Chondrocyte (in vitro differentiated cells): Measurements from ENCODE around the gene BBIP1. TPM values are rescaled to one million over a fixed set of nuclear protein-coding genes. Genes with fewer than 3 reads are reported as not detected.

ENCODE experiments used
- DNase-seq: peaks from one replicate; pipeline ENCODE4 v3.0.0; 2021; ENCODE audit warnings: mixed read lengths, low spot score
- H3K27ac Mint-ChIP-seq: one replicate; pipeline ENCODE4 v1.8.0; 2021; ENCODE audit warnings: mild to moderate bottlenecking, moderate library complexity, mixed read lengths; ENCODE audit not compliant: unreplicated experiment
- H3K27me3 Mint-ChIP-seq: 2 replicates; pipeline ENCODE4 v1.8.0; 2021; ENCODE audit warnings: low read depth, mixed read lengths
- H3K36me3 Mint-ChIP-seq: 2 replicates; pipeline ENCODE4 v1.8.0; 2021; ENCODE audit warnings: low read depth, mixed read lengths
- H3K4me1 Mint-ChIP-seq: 2 replicates; pipeline ENCODE4 v1.8.0; 2021; ENCODE audit warnings: low read depth, mild to moderate bottlenecking, mixed read lengths
- H3K4me3 Mint-ChIP-seq: one replicate; pipeline ENCODE4 v1.8.0; 2021; ENCODE audit warnings: mild to moderate bottlenecking, moderate library complexity, mixed read lengths; ENCODE audit not compliant: unreplicated experiment
- H3K9me3 Mint-ChIP-seq: 2 replicates; pipeline ENCODE4 v1.8.0; 2021; ENCODE audit warnings: low read depth, mixed read lengths
- CTCF ChIP-seq: fragments of 200-600 bp; sonication (generic); IDR thresholded peaks from 2 replicates; pipeline ENCODE4 v1.5.0; 2021; ENCODE audit warnings: antibody characterized with exemption, mild to moderate bottlenecking, moderate library complexity
- total RNA-seq: library from RNA; stranded (reverse); gene quantifications from 3 replicates; pipeline ENCODE4 v1.2.1, GENCODE V29; 2021

BBIP1 gene
- total RNA-seq, 1 donor from 2014 or later, result 22.2 TPM

- Mint-ChIP-seq H3K9me3 (no peaks in the 10 kb centered on the region), H3K27ac (no peak overlapping the region), H3K4me1 (peaks cover 46% of the 10 kb centered on the region), H3K4me3 (no peak overlapping the region), H3K36me3 (no peaks in the 10 kb centered on the region), H3K27me3 (no peaks in the 10 kb centered on the region)
- no peak for TF ChIP-seq CTCF
- no peak for DNase-seq
Measured at GRCh38 chr10:110861930-110862649, 56.9 kb downstream of the BBIP1 start.

DNA sequence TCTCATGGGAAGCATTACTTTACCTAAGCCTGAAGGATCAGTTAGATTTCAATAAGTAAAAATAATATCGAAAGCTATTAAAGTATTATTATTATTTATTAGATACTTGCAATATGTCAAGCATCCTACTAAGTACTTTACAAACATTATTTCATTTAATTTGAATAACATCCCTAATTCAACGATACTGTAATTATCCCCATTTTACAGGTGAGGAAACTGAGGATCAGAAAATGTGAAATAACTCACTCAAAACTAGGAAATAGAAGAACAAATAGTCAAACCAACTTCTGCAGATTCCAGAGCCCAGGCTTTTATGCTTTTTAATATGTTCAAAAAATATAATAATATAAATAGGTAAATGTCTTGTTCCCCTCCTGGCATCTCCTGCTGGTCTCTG is 57.5 kb downstream of the BBIP1 start:
- no peaks in the 10 kb centered on the region for H3K27me3 Mint-ChIP-seq
- TF ChIP-seq CTCF, result no peak
- H3K9me3 Mint-ChIP-seq, result no peaks in the 10 kb centered on the region
- peaks cover 43% of the 10 kb centered on the region for H3K4me1 Mint-ChIP-seq
- no peak overlapping the region for H3K27ac Mint-ChIP-seq
- H3K4me3 Mint-ChIP-seq, result no peak overlapping the region
- DNase-seq, result no peak
- no peaks in the 10 kb centered on the region for H3K36me3 Mint-ChIP-seq

DNA sequence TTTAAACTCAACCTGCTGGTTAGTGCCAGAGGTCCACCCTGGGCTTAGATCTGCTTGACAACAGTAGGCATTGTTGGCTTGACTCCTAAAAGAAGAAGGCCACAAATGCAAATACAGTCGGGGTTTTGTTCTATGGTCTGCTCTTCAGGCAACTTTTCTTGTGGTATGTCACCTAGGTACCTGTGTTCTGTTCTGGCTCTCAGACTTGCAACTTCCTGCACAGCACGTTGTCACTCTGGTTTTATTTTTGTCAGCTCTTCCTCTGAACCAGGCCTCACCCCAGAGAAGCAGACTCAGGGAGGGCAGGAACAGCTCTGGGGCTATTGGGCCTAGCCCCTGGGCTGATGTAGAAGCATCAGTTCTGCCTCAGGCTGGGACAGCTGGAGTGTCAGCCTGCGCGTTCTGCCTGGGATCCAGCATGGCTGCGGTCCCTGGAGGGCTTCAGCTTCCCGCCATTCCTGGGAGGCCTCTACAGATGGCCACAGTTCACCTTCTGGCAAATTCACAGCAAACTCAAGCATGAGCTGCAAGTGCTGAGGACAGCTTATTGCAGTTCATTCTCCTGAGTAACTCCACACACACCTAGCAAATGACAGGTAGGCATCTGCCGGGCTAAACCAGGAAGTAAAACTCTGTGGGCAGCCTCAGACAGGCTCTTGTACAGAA is 58.3 kb downstream of the BBIP1 start:
- H3K27ac Mint-ChIP-seq, result no peak overlapping the region
- no peaks in the 10 kb centered on the region for H3K36me3 Mint-ChIP-seq
- peaks cover 35% of the 10 kb centered on the region for H3K4me1 Mint-ChIP-seq

GRCh38 chr10:110859973-110860376 is 59.0 kb downstream of the BBIP1 start:
- DNase-seq, result no peak
- H3K4me3 Mint-ChIP-seq, result no peak overlapping the region

More for the DNA sequence above, 58.3 kb downstream of the BBIP1 start:
- TF ChIP-seq CTCF, result no peak
- no peak for DNase-seq
- Mint-ChIP-seq H3K27me3 (no peaks in the 10 kb centered on the region), H3K4me3 (no peak overlapping the region), H3K9me3 (no peaks in the 10 kb centered on the region)

More at GRCh38 chr10:110859973-110860376, 59.0 kb downstream of the BBIP1 start:
- no peak for TF ChIP-seq CTCF
- peaks cover 28% of the 10 kb centered on the region for H3K4me1 Mint-ChIP-seq
- H3K27me3 Mint-ChIP-seq, result no peaks in the 10 kb centered on the region
- H3K9me3 Mint-ChIP-seq, result no peaks in the 10 kb centered on the region
- H3K36me3 Mint-ChIP-seq, result no peaks in the 10 kb centered on the region
- peak overlapping the region; percentile 39 for H3K27ac Mint-ChIP-seq
